NB4 (cell line): ENCODE measurements around the gene GKN2.

Source experiments
- CTCF ChIP-seq: IDR thresholded peaks from one replicate; pipeline ENCODE4 v1.5.1; 2012; ENCODE audit warnings: low read depth, low read length
- MAX ChIP-seq: IDR thresholded peaks from 2 replicates; pipeline ENCODE4 v1.6.1; 2011; ENCODE audit warnings: low read depth, low read length
- POLR2A ChIP-seq: IDR thresholded peaks from 2 replicates; pipeline ENCODE4 v1.6.1; 2011; ENCODE audit warnings: mild to moderate bottlenecking; ENCODE audit not compliant: insufficient read length; ENCODE audit errors: extremely low read depth

GRCh38 chr2:68911709-68912108 is 41.0 kb downstream of the GKN2 start:
- TF ChIP-seq POLR2A (no peak), CTCF (no peak), MAX (no peak)
